Vein endothelial cell (primary cell): Measurements from ENCODE around the gene BEND3. TPM values are rescaled to one million over a fixed set of nuclear protein-coding genes. Genes with fewer than 3 reads are reported as not detected.

ENCODE experiments used
- small RNA-seq: library from RNA; depleted of rRNA; stranded (forward); fragments of <200 nt; gene quantifications from one replicate; pipeline ENCODE3, GENCODE V24; 2012
- total RNA-seq: library from RNA; depleted of rRNA; stranded (reverse); fragments of >200 nt; gene quantifications from 2 replicates; pipeline ENCODE4 v1.2.3, GENCODE V29; 2012

Gene BEND3
- total RNA-seq = 6.1 and 7.5 TPM in 2 replicates

DNA sequence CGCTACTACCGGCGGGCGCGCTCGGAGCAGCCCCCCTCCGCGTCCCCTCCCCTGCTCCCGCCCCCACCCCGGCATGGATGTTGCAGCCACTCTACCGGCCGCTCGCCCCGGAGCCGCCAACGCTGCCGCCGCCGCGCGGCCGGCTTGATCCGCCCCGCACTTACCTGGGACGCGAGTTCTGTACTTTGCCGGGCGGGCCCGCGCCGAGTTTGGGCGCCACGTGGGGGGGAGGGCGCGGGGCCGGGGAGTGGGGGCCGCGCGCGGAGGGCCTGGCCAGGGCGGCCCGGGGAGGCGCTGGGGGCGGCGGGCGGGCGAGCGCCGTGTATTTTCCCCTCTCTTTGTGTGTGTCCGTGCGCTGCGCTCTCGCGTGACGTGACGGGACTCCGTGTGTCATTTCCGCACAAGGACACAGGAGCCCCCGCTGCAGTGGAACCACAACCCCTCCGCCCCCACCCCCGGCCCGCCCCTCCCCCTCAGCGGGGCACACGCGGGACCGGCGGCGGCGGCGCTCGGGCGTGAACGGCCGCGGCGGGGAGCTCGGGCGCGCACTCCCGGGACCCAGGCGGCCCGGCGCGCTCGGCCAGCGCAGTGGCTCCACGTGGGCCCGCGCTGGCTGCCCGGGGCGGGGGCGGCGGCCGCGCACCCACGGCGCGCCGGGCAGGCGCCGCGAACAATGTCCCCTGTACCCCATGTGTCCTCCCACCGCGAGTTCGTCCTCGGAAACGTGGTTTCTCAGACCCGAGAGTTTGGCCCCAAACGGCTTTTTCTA is at the start of gene BEND3:
BEND3 (minus strand) TSS at position 590 of the 769 bp plus-strand sequence. CDS start 16,230 bp downstream, outside the sequence.

Small RNA genes lying within 50 kb of the gene (small RNA-seq; reads per million reads assigned to genes)
- gene RNU6-1299P = not detected

Other genes starting within 250 kb of the BEND3 start
- gene CD24, start 140.8 kb downstream of the BEND3 start, total RNA-seq = 2.3 and 6.5 TPM in 2 replicates
- gene MTRES1, start 87.3 kb downstream of the BEND3 start, total RNA-seq = 9.1 and 12.1 TPM in 2 replicates